HG02840 (cell line): ENCODE data around the gene COQ4.
"Not testable (repeated sequence)": the region's sequence is repeated elsewhere in the genome, so short reads cannot be mapped to it uniquely, and the experiment has no call there.

Source experiments
- ATAC-seq: cut with Tn5 transposase; IDR thresholded peaks from one replicate; pipeline ENCODE4 v1.9.1; 2021; ENCODE audit warnings: mild to moderate bottlenecking, moderate library complexity, moderate number of reproducible peaks; ENCODE audit not compliant: unreplicated experiment, low FRiP score

Gene COQ4

DNA sequence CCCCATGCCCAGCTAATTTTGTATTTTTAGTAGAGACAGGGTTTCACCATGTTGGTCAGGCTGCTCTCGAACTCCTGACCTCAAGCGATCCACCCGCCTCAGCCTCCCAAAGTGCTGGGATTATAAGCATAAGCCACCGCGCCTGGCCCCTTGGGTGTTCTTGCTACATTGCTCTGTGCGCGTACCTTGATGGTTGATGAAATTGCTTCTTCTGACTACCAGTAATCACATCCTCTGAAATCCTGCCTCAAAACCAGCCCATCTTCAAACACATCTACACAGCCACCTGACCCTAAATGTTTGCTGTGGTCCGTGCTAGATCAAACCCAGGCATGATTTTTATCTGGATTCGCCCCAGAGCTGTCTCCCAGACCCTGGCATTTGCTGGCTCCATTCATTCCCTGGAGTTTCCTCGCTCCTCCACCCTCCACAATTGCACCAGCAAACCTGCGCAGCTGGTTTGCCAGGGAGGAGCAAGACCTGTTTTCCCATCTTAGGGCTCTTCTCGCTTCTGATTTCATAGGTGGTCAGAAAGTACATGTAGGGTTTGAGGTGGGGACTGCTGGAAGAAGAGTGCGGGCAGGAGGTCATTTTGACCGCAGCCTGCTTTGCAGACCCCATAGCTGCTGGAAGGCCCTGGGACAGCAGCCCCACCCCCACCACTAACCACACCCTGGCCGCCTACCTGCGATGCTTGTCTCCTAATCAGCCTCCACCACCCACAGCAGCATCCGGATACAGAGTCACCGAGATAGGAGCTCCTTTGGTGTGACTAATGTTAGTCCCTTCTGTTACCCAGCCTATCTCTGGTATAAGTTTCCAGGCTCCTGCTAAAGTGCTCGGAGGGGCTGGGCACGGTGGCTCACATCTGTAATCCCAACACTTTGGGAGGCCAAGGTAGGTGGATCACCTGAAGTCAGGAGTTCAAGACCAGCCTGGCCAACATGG, 23.8 kb upstream of the COQ4 start:
- ATAC-seq, result no peak

DNA sequence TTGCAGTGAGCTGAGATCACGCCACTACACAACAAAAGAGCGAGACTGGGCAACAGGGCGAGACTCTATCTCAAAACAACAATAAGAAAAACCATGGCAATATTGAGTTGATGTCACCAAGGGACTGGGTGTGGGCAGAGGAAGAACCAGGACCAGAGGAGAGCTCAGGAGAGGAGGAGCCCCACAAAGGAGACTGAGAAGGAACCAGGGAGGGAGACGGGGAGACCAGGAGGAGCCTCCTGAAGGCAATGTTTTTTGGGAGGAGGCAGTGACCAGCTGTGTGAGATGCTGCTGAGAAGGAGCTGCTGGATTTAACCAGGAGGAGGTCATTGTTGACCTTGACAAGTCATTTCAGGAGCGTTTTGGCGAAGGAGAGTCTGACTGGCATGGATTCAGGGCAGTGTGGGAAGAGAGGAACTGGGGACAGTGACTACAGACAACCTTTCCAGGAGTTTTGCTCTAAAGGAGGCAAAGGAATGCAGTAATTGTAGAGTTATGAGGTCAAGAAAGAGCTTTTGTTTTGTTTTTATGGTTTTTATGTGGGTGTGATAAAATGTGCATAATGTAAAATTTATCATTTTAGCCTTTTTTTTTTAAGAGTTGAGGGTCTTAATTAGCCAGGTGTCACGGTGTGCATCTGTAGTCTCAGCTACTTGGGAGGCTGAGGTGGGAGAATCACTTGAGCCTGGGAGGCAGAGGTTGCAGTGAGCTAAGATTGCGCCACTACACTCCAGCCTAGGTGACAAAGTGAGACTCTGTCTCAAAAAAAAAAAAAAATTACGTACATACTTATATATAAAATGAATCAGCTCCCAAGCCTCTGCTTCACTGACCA, 18.3 kb upstream of the COQ4 start:
- ATAC-seq, result no peak

DNA sequence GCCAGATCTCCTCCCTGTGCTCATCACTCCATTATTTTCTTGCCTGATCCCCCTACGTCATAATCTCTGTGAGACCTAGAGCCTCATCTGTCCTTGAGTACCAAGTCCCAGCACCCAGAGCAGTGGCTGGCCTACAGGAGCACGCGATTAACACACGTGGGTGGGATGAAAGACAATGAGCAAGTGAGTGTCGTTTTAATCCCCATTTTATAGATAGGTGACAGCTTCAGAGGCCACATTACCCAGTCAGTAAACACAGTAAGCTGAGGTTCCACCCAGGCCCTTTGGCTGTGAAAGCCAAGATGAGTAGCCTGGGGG, 17.7 kb upstream of the COQ4 start:
- ATAC-seq, result no peak

DNA sequence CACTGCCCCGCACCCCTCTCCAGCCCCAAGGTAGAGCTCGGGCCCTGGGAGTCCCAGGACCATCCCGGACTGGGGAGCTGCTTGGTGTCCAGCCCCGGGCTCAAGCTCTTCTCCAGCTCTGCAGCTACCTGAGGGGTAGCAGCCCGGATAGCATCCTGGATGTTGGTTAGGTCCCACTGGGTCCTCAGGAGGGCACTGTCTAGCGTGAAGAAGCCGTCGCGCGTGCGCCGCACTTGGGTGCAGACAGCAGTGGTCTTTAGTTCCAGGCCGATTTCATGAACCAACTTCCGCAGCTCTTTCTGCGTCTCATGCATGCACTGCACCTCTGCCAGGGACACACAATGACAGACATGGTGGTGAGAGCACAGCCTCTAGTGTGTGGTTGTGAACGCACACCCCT, 13.1 kb upstream of the COQ4 start:
- ATAC-seq, result no peak

DNA sequence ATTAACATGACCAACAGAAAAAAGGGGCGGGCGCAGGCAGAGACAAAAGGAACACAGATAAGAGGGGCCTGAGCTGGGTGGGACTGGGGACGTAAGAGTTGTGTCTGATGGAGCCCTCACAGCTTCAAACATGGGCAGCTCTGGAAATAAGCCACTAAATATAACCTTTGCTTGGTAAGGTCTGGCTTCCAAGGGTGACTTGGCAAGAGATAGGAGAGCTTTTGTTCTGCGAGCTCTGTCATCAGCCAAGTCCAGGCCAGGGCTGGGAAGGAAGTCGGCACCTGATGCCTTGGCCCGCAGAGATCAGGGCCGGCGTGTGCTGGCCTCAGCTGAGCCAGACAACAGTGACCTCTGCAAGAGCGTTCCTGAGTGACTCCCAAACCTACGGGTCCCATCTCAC, 12.2 kb upstream of the COQ4 start:
- no peak for ATAC-seq

DNA sequence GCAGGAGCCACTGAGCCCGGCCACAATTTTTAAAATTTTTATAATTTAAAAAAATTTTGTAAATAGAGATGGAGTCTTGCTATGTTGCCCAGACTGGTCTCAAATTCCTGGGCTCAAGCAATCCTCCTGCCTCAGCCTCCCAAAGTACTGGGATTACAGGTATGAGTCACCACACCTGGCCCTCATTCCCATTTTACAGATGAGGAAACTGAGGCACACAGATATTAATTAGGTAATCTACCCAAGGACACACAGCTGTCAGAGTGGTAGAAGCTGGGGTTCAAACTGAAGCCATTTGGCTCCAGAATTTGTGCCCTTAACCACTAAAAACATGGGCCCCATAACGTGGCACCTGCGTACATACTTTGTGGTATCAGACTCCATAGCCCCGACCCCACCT, 7.9 kb upstream of the COQ4 start:
- ATAC-seq, result no peak

DNA sequence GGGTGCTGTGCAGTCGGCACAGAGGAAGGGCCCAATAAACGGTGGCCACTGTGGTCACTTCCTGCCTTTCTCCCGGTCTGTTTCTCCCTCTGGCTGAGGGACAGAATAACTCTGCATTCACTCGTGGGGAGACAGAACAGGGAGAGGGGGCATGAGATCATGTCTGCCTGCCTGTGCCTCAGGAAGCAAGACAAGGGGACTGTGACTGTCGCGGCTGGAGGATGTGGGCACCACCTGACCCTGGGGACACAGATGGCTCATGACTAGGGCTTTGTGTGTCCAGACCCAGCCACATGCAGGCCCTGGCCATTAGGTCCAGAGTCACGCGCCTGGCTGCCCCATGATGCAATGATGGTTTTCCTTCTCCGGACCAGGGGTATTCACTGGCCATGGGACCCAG, 6.2 kb upstream of the COQ4 start:
- no peak for ATAC-seq

DNA sequence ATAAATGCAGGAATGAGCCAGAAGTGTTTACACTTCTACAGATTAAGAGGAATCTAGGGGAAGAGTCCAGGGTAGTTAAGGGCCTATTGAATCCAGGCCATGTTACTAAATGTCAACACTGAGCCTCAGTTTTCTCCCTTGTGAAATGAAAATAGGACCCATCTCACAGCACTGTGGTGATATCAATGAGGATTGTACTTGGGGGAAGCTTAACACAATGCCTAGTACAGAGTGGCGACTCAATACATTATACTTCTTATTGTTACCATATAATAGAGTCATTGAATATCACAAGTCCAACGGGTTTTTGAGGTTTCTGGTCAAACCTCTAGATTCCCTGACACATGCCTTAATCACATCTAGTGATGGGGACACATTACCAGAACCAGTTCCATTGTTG, 5.0 kb upstream of the COQ4 start:
- ATAC-seq, result no peak

DNA sequence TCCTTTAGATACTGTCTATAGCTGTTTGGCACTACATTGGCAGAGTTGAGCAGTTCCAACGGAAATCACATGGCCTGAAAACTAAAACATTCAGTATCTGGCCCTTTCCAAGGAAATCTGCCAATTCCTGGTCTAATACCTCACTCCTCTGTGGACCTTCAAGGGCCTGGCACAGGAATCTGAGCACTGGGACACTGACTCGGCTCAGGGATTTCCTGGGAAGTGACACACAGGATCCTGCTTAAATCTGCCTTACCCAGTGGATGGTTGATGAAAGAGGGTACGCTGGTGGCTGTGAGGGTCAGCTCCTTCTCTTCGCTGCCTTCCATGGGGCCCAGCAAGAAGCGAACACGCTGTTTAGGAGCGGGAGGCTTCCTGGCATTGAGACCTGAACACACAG, 1.3 kb upstream of the COQ4 start:
- ATAC-seq, result no peak

DNA sequence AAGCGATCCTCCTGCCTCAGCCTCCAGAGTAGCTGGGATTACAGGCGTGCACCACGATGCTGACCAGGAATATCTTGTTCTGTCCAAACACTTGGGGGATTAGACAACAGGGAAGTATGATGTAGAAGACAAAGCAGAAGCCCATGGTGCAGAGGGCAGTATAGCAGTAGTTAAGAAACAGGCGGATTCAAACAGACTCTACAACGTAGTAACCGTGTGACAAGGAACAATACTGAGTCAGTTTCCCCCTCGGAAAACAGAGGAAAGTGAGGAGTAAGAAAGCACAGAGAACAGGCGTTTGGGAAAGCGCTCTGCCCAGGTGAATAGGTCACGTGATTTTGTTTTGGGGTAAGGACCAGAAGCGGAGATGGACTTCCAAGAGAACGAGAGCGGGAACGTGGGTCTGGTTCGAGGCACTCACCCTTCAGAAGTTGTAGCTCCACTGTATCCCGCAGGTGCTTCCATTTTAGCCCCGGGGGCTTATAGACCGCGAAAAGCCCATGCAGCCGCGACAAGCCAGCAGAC, 698 bp upstream of the COQ4 start:
- ATAC-seq, result peak; percentile 5

DNA sequence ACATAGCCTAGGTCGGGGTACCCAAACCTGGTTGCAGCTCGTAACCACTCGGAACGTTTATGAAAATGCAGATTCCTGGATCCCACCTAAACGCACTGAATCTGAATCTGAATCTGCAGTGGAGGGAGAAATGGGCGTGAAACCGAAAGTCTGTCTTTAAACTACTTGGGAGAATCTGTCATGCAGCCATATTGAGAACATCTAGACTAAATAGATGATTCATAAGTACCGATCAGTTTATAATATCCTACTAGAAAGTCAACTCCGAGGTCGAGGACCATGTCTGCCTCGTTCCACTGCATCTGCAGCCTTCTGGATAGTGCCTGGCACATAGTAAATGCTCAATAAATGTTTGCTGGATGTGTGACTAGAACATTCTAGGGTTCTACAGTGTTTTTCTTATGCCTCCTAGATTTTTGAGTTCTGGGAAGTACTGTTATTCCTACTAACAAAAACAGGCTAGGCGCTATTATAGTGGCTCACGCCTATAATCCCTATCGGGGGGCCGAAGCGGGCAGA, 632 bp downstream of the COQ4 start:
- no peak for ATAC-seq

DNA sequence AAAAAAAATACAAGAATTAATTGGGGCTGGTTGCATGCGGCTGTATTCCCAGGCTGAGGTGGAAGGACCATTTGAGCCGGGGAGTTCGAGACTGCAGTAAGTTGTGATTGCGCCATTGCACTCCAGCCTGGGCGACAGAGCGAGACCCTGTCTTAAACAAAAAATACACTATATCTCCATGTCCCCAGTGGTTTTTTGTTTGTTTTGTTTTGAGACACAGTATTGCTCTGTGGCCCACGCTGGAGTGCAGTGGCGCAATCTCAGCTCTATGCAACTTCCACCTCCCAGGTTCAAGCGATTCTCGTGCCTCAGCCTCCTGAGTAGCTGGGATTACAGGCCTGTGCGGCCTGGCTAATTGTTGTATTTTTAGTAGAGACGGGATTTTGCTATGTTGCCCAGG, 1.2 kb downstream of the COQ4 start:
- ATAC-seq, result no peak

DNA sequence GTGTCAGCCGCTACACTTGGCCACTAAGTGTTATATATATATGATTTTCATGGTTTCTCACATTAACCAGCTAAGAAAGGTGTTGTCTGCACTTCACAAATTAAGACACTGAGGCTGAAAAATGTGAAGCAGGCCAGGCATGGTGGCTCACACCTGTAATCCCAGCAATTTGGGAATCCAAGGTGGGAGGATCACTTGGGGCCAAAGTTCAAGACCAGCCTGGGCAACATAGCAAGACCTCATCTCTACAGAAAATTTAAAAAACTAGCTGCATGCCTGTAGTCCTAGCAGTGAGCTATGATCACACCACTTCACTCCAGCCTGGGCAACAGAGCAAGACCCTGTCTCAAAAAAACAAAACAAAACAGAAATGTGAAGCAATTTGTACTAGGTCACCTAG, 1.8 kb downstream of the COQ4 start:
- no peak for ATAC-seq

DNA sequence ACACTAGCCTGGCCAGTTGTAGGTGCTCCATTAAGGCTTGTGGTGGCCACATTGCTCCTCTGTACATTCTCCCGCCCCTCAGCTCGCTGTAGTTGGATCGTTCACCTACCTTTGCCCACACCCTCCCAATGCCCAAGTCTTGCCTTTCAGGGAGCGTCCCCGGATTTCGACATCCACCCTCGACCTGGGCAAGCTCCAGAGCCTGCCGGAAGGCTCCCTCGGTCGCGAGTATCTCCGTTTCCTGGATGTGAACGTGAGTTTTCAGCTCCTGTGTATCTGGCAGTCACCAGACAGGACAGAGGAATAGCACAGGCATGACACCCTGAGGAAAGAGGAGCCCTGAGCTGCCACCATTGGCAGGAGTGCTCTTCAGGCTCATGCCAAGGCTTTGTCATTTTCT, 3.0 kb downstream of the COQ4 start:
- ATAC-seq, result no peak

DNA sequence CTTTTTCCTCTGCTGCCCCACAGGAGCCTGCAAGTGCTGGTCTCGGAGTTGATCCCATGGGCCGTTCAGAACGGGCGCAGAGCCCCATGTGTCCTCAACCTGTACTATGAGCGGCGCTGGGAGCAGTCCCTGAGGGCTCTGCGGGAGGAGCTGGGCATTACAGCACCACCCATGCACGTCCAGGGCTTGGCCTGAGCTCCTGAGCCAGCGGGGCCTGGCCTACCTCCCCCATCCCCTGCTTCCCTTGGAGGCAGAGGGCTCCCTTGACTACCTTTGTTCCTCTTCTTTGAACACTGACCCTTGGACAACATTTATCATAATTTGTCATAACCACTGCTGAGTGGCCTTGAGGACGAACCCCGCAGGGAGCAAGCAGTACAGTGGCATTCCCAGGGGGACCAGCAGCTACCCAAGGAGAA, 10.8 kb downstream of the COQ4 start:
- no peak for ATAC-seq

DNA sequence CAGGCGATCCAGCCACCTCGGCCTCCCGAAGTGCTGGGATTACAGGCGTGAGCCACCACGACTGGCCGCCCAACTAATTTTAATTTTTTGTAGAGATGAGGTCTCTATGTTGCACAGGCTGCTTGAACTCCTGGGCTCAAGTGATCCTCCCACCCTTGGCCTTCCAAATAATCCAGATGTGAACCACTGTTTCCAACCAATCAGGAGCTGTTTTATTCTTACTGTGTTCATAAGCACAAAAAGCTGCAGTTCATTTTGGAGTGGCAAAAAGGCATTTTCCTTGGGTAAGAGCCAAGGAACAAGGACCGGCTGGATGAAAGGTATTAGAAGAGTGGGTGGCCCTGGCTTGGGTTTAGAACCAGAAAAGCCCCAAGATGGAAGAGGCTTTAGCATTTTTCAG, 12.5 kb downstream of the COQ4 start:
- no peak for ATAC-seq

DNA sequence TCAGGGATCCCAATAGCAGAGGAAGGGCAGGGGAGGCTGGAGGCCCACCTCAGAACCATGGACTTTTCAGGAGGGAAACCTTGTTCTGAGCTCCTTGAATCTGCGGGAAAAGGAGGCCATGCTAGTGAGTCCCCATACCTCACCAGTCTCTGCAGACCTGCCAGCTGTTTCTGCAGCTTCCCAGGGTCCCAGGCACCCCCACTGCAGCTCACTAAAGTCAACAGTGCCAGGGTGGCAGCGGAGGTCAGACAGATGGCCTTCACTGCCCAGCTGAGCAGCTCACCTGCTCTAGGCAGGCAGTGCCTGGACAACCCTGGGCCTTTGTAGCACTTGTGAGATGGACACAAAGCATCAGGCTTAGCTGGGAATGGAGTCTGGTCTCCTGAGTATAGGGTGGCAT, 13.3 kb downstream of the COQ4 start:
- no peak for ATAC-seq

DNA sequence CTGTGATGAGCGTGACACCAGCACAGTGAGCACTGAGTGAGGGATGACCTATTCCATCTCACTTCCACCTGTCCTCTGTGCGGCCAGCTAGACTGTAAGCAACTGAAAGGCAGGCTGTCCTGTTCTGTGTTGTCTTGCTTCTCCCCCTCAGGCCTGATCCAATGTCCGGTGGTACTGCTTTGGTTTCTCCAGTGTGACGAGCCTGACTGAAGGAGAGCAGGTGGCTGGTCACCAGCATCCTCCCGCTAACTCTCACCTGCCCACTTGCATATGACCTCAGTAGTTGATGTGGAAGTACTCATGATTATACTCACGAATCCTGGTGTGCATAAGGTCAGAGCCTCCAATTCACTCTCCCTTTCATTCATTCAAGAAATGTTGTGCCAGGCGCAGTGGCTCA, 15.3 kb downstream of the COQ4 start:
- ATAC-seq, result no peak

DNA sequence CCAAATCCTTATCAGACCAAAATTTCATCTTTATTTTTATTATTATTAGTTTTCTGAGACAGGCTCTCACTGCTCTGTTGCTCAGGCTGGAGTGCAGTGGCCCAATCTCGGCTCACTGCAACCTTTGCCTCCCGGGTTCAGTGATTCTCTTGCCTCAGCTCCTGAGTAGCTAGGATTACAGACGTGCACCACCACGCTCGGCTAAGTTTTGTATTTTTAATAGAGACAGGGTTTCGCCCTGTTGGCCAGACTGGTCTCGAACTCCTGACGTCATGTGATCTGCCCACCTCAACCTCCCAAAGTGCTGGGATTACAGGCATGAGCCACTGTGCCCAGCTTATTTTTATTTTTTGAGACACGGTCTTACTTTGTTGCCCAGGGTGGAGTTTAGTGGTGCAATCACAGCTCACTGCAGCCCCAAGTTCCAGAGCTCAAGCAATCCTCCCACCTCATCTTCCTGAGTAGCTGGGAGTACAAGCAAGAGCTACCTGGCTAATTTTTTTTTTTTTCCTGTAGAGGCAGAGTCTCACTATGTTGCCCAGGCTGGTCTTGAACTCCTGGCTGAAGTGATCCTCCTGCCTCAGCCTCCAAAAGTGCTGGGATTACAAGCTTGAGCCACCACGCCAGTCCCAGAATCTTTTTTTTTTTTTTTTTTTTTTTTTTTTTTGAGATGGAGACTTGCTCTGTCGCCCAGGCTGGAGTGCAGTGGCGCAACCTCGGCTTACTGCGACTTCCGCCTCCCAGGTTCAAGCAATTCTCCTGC, 16.4 kb downstream of the COQ4 start:
- ATAC-seq, result not testable (repeated sequence)
